Ovary (tissue), 3 donors: ENCODE measurements around the gene ING2.

Source experiments
- CTCF ChIP-seq, 3 donors: fragments of 450-650 bp in 2 of 3; fragments of 200-600 bp in 1 of 3; IDR thresholded peaks; one replicate each; pipeline versions ENCODE4 v1.5.1 to v1.8.0; 2016 to 2022; ENCODE audit warnings: antibody characterized with exemption in 3 of 3, mild to moderate bottlenecking in 1 of 3
- POLR2A ChIP-seq: fragments of 450-650 bp; IDR thresholded peaks from one replicate; pipeline ENCODE4 v1.6.1; 2017; ENCODE audit warnings: antibody characterized with exemption, mild to moderate bottlenecking, moderate library complexity
- donor health status: DM: no; HTN: no; CAD: no.

- TF ChIP-seq POLR2A = no peak
- no peak for TF ChIP-seq CTCF (IDR thresholded peaks at IDR 0.05)
Observed at GRCh38 chr4:183478123-183478522, 26.7 kb upstream of the ING2 start.
